ENCODE measurements around the gene TARS1.

The TARS1 gene

DNA sequence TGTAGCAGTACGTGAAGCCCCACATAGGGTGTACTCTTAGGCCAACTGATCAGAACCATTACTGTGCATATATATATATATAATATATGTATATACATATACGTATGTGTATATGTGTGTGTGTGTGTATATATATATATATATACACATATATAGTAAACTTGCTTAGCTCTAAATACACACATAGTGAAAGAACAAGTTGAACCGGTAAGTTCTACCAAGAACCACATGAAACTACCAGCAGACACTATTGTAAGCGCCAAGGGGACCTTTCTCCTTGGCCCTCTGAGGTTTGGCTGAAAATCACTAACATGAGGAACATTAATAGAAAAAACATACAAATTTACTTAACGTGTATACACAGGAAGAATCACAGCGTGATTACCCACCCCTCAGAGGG, 1.8 kb upstream of the TARS1 start:
- TF ChIP-seq CTCF (conservative IDR thresholded peaks at IDR 0.05; ENCODE audit: low read depth, low read length), result no peak
- no peak for DNase-seq (ENCODE audit: low read depth)
- peak overlapping the region; percentile 89 for H3K4me3 ChIP-seq (ENCODE audit: low read depth, low read length)

- DNase-seq (ENCODE audit: low read depth), result no peak
- no peak for TF ChIP-seq CTCF (conservative IDR thresholded peaks at IDR 0.05; ENCODE audit: low read depth, low read length)
- H3K4me3 ChIP-seq (ENCODE audit: low read depth, low read length), result peak overlapping the region; percentile 89
These were observed 772 bp upstream of the TARS1 start for GRCh38 chr5:33439905-33440481.

DNA sequence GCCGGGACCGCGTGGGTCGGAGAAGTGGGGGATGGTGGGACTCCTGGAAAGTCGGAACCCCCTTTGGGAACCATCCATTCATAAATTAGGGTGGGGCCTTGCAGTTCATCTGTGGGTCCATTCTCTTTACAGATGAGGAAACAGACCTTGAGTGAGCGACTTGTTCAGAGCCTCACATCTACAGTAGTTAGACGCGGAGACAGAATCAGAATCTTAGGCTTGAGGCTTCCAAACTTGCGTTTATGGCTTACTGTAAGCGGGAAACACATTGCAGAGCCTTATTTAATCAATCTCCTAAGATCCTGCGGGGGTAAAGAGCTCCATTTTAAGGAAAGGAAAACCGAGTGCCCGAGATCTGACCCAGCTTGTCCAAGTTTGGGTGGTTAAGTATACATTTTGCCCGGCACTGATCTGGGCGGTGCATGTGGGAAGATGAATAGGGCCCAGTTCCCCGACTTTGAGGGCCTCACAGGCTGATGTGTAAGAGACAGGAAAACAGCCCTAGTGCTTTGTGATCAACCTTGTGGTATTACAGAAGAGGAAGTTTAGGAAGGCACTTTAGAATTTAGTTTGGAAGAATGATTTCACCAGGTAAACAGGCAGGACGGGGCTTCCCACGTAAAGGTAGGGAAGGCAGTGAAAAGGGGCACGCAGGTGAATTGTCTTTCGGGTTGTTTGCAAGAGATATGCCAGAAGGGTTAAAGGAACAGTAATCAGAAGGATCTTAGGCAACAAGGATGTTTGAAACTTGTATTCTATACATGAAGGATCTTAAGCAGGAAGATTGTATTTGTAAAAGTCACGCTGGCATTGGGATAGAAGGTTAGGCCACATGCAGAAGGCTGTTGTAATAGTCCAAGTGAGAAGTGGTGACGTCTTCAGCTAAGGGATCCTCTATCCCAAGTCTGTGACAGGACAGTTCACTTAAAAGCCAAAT, 744 bp downstream of the TARS1 start:
- TF ChIP-seq CTCF (conservative IDR thresholded peaks at IDR 0.05; ENCODE audit: low read depth, low read length), result no peak
- peak; percentile 79 for DNase-seq (ENCODE audit: low read depth)
- peak overlapping the region; percentile 89 for H3K4me3 ChIP-seq (ENCODE audit: low read depth, low read length)

- TF ChIP-seq CTCF (conservative IDR thresholded peaks at IDR 0.05; ENCODE audit: low read depth, low read length), result no peak
- no peak overlapping the region for H3K4me3 ChIP-seq (ENCODE audit: low read depth, low read length)
- DNase-seq (ENCODE audit: low read depth), result no peak
These were observed 3.8 kb downstream of the TARS1 start for GRCh38 chr5:33444542-33444941.

DNA sequence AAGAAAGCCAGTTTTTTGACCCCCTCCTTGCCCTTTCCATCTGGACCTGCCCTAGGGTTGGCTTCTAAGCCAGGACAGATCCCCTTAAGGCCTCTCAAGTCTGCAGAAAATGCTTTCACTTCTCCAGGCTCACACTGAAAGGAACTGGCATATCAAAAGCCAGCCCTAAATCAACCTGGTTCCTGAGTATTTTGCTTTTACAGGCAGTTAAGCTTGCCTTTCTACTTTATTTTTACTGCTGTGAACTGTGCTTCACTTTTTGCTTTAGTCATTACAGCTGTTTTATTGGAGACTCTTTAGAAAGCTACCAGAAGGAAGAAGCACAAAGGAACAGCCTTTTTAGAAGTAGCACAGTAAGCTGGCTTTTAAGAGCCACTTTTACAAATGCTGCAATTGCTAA, 5.0 kb downstream of the TARS1 start:
- H3K4me3 ChIP-seq (ENCODE audit: low read depth, low read length), result no peak overlapping the region
- no peak for DNase-seq (ENCODE audit: low read depth)
- no peak for TF ChIP-seq CTCF (conservative IDR thresholded peaks at IDR 0.05; ENCODE audit: low read depth, low read length)

DNA sequence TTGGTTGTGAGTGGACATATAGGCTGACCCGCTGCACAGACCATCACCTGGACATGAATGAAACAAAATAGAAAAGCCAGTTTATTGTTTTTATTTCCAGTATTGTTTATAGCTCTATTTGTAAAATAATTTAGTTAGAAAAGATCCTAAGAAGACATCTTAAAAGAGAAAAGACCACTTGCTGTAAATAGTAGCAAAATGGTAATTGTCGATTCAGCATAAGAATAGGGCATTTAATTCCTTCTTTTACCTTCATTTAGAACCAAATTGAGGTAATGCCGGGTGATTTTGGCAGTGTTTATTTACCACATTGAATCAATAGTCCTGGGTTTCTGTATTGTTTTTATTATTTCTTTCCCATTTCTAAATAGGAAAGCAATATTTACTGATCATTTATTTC, 7.4 kb downstream of the TARS1 start:
- no peak overlapping the region for H3K4me3 ChIP-seq (ENCODE audit: low read depth, low read length)
- no peak for TF ChIP-seq CTCF (conservative IDR thresholded peaks at IDR 0.05; ENCODE audit: low read depth, low read length)
- no peak for DNase-seq (ENCODE audit: low read depth)
